WI38 (cell line): ENCODE results near the gene NKRF.

Experiments
- H3K4me3 ChIP-seq: 2 replicates; pipeline ENCODE4 v1.5.1; 2011; ENCODE audit warnings: low read depth, mild to moderate bottlenecking, control low read depth, low read length
- TF ChIP-seq, protein P1 (sequence below): IDR thresholded peaks from 2 replicates; pipeline ENCODE4 v1.5.1; 2012; ENCODE audit warnings: low read depth, mild to moderate bottlenecking, control low read depth, low read length

Gene NKRF

DNA sequence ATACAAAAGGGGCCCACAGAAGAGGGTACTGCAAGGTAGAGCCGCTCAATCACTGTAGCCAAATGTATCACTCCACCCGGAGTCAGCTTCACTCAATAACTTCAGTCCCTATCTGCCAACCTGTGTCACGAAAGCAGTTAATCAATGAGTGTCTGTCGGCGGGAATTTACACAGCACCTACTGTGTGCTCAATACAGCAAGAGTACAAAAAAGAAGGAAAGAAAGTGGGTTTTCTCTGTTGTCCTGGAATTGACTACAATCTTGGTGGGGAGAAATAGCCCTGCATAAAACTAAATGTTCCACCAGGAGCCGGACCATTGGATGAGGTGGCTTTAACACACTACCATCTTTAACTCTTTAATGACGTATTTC, 780 bp upstream of the NKRF start:
- TF ChIP-seq, protein P1, sequence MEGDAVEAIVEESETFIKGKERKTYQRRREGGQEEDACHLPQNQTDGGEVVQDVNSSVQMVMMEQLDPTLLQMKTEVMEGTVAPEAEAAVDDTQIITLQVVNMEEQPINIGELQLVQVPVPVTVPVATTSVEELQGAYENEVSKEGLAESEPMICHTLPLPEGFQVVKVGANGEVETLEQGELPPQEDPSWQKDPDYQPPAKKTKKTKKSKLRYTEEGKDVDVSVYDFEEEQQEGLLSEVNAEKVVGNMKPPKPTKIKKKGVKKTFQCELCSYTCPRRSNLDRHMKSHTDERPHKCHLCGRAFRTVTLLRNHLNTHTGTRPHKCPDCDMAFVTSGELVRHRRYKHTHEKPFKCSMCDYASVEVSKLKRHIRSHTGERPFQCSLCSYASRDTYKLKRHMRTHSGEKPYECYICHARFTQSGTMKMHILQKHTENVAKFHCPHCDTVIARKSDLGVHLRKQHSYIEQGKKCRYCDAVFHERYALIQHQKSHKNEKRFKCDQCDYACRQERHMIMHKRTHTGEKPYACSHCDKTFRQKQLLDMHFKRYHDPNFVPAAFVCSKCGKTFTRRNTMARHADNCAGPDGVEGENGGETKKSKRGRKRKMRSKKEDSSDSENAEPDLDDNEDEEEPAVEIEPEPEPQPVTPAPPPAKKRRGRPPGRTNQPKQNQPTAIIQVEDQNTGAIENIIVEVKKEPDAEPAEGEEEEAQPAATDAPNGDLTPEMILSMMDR, result no peak
- peak overlapping the region; percentile 72 for H3K4me3 ChIP-seq

DNA sequence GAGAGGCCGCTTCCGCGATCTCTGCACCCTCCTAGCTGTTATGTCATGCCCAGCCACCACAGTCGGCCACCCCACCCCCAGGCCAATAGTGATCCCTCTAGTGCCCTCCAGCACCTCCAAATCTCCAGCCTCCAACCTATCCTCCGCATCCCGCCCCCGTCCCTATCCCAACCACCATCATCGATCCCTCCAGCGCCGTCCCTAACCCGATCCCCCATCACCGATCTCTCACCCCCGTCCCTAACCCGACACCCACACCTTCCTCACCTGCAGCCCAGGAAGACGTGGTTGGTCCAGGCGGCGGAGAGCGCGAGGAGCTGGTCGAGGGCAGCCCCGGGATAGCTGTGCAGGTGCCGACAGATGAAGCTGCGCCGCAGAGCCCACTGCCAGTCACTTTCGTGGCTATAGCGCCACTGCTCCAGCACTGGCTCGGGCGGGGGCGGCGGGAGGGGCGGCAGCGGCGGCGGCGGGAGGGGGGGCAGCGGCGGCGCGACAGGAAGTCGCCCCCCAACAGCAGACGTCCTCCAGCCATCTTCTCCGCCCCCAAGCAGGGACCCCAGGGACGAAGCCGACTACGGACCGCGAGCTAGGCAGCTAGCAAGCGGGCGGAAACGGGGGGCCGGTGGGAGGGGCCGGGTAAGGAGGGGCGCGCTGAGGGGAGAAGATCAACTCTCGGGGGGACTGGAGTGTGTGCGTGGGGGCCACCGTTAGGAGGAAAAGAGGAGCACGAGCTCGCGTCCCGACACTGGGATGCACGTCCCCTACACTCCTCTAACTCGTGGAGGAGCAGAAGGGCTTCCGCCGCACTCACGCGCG, 552 bp downstream of the NKRF start:
- H3K4me3 ChIP-seq, result peak overlapping the region; percentile 72
- TF ChIP-seq, protein P1, result no peak

DNA sequence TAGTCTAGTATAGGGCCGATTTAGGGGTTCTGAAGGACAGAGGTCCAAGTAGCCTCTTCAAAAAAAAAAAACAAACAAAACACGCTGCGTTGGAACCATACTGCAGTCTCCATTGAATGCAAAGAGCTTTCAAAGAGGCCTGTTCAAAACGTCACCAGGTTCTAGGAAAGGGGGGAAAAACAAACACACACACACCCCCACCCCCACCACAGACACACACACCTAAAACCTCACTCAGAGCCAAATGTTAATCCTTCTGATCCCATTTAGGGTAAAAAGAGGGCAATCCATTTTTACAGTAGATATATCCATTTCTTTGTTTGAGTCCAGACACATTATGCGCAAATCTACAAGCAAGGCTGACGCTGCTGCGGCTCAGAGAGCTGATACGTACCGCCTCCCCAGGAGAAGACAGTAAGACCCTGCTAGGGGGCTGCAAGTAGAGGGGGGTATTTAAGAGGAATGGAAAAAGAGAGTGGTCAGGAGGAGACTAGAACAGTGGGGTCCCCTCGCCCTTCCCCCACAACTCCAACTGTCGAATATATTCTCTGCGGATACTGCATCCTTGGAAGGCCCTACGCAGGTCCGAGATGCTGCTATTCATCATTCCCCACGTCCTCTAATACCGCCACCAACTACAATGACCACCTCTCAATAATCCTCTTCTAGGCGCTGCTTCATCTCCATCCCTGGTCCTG, 1.3 kb downstream of the NKRF start:
- TF ChIP-seq, protein P1, result no peak

DNA sequence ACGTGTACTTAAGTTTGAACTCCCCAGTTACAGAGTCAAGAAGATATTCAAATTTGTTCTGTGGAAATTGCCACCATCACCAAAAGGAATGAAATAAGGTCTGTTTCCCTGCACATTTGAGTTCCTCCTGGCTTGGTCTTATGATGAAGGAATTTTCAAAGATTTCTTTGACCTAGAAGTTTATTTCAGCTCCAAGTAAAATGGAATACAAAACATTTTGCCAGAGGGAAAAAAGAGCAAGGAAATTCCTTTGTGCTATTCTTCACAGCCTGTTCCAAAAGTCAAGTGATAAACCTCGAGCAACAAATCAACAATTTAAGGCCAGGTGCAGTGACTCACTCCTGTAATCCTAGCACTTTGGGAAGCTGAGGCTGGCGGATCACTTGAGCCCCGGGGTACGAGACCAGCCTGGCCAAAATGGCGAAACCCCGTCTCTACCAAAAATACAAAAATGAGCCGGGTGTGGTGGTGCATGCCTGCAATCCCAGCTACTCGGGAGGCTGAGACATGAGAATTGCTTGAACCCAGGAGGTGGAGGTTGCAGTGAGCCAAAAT, 3.4 kb downstream of the NKRF start:
- TF ChIP-seq, protein P1, result no peak

More for the DNA sequence above, 1.3 kb downstream of the NKRF start:
- peak overlapping the region; percentile 72 for H3K4me3 ChIP-seq

DNA sequence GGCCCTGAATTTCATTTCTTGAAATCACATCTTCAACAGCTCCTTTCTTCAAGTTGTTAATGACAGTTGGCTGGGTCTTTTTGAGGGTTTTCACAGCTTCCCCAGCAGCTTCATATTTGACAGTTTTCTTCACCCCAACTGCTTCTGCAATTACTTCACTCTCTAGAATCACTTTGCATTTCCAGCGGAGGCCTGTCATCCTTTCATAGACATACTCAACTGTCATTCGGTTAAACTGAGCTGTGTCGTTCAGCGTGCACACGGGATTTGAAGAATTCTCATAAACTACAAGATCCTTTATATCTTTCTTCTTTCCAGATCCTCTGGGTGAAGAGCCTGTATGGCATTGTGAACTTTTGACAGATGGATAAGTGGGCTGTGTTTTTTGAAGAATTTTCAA, 16.4 kb downstream of the NKRF start:
- no peak overlapping the region for H3K4me3 ChIP-seq
- TF ChIP-seq, protein P1, result no peak

More for the DNA sequence above, 3.4 kb downstream of the NKRF start:
- no peak overlapping the region for H3K4me3 ChIP-seq

DNA sequence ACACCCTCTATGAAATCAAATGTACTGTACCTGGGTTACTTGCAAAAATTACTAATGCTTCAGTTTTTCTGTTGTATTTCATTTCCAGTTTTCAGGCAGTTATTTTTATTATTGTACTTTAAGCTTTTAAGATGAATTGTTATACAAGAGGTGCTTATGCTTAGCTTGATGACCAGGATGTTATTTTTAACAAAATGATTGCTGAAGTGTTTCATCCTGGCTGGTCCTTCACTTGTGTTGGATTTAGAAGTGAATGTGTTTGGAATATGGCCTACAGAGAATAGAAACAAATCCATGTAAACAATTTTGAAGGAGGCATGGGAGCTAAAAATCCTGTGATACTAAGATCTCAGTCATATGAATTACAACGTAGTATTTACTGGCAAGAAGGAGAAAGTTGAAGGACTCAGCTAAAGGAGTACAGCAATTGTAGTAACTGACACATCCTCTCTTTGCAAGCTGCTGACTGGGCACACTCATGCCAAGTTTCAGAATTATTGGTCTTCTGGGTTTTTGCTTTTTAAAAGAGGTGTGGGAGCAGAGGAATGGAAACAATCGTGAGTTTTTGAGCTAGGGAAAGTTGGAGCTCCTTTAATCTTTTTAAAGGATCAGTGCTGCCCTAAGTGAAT, 22.7 kb downstream of the NKRF start:
- TF ChIP-seq, protein P1, result no peak
- no peak overlapping the region for H3K4me3 ChIP-seq

DNA sequence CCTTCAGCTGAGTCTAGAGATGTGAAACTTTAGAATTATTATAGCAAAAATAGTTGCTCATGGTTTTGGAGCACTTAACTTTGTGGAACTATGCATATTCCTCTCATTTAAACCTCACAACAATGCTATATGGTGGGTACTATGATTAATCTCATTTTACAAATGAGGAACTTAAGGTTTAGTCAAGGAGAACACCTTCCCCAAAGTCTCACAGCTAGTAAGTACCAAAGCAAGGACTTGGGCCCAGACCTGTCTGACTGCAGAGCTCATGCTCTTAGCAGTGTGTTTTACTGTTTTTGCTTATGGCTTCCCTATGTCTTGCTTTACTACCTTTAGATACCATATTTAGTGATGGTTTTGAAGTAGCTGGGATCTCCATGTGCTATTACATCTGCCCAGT, 26.8 kb downstream of the NKRF start:
- TF ChIP-seq, protein P1, result no peak
- H3K4me3 ChIP-seq, result no peak overlapping the region
